Suppressor macrophage treated with lipopolysaccharide for 1 hour (primary cell): Measurements from ENCODE around the gene MEF2C.
"Not testable (repeated sequence)": the region's sequence is repeated elsewhere in the genome, so short reads cannot be mapped to it uniquely, and the experiment has no call there.

Experiments used
- DNase-seq, 3 donors: peaks; one replicate each; pipeline ENCODE4 v3.0.0-alpha.2; 2020 to 2022

The MEF2C gene

DNA sequence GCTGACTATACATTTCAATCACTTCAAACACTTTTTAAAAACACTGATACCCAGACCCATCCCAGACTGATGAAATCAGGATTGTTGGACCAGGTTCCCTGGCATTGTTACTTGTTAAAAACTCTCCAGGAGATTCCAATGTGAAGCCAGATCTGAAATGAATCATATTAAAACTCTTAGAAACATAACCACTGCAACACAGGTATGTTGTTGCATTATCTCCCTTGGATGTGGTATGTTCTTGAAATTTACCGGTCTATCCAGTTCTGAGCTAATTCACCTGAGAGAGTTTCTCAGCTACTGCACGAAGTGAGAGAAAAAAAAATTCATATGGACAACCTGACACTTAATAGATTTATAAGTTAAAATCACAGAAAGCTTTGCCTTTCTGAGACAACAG, 21.8 kb downstream of the MEF2C start:
- no peak for DNase-seq

DNA sequence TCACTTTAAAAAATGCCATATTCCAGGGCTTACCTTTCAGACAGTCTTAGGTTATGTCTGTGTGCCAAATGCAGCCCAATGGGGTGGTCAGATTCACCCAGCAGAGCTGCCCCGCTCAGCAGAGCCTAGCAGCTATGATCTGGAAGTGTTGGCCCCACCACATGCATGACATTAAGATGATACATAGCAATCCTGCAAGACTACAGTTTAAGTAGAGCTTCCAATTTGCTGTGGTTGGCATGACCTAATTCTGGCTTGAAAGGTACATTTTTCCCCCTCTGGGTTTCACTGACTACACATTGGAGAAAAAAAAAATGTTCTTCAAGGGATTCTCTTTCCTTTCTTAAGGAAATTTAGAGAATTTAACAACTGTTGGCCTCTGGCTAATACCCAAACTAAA, 22.5 kb downstream of the MEF2C start:
- no peak for DNase-seq

- DNase-seq = no peak
These were observed 24.6 kb downstream of the MEF2C start for GRCh38 chr5:88858392-88858791.

DNA sequence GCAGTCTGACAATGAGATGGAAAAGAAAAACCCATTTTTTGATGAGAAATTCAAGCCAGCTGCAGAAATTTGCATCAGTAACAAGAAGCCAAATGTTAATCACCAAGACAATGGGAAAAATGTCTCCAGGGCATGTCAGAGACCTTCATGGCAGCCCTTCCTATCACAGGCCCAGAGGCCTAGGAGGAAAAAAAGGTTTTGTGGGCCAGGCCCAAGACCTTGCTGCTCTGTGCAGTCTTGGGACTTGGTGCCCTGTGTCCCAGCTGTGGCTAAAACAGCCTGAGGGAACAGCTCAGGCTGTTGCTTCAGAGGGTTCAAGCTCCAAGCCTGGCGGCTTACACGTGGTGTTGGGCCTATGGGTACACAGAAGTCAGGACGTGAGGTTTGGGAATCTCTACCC, 26.6 kb downstream of the MEF2C start:
- DNase-seq = not testable (repeated sequence)

DNA sequence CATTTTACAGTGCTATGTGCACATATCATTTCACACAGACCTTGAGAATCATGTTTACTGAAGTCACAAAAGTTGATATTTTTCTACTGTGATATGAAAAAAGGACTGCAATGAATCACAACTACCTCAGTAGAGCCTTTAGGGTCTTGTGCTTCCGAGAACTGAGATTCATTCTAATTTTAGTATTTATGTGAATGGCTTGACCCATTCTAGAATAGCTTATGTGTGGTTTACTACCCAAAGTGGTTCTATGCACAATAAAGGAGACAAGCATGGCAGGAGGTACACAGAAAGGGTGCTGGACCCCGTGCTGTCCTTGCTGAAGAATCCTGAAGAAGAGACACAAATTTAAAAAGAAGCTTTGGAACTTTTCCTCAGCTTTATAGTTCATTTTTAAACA, 28.2 kb downstream of the MEF2C start:
- DNase-seq = no peak

DNA sequence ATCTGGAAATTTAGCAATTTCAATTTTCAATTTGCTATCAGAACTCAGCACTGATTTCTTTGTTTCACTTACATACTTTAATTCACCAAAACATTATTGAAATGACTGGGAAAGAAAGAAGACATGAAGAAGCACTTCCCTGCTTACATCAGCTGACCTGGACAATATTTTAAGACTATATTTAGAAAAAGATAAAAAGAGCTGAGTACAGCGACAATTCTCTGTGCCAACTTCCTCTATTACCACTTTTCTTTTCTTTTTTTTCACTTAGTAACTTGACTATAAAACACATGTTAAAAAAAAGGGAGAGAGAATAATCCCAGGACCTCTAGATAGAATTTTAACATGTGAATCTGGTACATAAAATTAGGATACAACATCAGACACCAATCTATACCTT, 35.6 kb downstream of the MEF2C start:
- peak in 2 of 3 donors; percentile 38 to 55 for DNase-seq

GRCh38 chr5:88846434-88846833, 36.5 kb downstream of the MEF2C start:
- no peak for DNase-seq

DNA sequence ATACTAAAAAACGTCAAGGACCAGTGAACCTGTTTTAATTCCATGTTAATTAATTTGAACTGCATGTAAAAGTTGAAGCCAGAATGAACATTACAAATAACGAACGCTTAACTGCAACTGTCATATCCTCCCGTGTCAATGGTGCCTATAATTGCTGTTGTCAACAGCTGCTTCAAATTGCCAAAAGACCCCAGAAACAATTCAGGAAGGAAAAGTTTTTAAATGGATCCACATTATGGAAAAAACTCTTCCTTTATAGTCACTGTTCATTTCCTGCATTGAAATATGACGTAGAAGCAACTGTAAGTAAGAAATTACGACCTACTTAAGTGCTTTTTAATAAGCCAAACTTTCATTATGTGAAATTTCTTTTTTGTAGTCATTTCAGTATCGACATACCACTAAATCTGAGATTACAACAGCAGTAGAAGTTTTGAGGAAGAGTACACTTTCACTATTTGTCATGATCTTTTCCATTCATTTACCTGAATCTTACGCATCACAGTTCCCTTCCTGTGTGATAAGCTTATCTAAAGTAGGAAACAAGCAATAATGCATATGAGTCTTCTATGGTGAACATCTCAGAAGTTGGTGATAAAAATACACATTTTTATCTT, 37.8 kb downstream of the MEF2C start:
- DNase-seq = peak in 2 of 3 donors; percentile 31 to 56

GRCh38 chr5:88842784-88843183, 40.2 kb downstream of the MEF2C start:
- no peak for DNase-seq

- no peak for DNase-seq
These were observed 41.8 kb downstream of the MEF2C start for GRCh38 chr5:88841212-88841611.

DNA sequence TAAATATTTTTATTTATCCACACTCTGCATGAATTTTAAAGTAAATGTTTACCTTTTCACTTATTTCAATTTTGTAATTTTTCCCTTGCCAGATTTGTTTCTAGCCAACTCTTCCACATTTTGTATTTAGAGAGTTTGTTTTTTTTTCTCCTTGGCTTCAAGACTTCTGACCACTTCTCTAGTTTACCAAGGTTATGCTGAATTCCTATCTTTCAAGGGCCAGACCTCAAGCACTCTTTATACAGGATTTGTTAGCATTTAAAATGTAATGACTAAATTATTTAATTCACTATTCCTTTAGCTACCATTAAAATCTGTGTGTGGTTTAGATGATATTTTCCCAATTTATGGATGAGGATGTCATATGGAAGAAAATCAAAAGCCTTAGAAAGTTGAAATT, 42.5 kb downstream of the MEF2C start:
- no peak for DNase-seq

DNA sequence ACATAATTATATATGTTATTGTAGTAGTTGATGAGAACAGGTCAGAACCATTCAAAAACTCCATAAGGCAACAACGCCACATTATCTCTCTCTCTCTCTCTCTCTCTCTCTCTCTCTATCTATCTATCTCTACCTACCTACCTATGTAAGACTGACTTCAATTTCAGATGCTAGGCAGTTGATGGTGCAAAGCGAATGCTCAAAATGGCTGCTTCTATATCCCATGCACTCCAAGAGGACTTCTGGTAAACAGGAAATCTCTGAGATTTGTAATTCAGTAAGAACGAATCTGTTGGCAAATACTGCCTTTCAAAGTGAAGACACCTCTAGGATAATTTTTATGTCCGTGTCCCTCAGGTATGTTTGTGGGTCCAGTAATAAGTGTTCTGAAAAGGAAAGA, 43.7 kb downstream of the MEF2C start:
- DNase-seq = no peak

DNA sequence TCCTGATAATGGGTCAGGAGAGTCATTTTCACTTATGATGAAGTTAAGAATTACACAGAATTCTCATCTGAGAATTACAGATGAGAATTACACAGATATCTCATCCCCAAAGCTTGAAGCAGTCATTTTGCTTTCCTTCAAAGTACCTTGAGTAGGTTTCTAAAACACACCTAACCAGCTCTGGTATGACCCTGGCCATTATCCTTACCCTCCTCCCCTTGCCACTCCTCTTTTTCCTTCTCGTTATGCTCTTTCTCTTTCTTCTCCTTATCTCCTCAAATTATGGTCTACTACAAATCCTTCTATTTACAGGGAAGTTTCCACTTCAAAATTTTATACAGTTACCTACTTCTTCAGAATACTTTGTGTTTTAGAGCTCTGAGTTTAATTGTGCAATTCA, 44.5 kb downstream of the MEF2C start:
- DNase-seq = no peak

DNA sequence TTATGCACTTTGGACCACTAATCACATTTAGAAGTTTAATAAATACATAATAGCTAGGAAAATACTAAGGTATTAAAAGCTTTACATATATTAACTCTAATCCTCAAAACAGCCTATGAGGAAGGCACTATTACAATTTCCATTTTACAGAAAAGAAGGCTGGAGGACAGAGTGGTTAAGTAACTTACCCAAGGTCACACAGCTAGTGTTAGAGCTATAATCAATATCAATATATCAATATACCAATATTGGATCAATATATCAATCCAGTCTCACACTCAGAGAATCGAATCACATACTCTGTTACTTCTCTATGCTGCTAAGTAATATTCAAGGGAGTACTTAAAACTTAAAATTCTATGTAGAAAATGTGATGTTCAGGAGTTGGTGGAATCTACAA, 45.2 kb downstream of the MEF2C start:
- no peak for DNase-seq

GRCh38 chr5:88837222-88837621, 45.8 kb downstream of the MEF2C start:
- DNase-seq = no peak

GRCh38 chr5:88836195-88836838, 46.7 kb downstream of the MEF2C start:
- DNase-seq = no peak

GRCh38 chr5:88834499-88834898, 48.5 kb downstream of the MEF2C start:
- no peak for DNase-seq

DNA sequence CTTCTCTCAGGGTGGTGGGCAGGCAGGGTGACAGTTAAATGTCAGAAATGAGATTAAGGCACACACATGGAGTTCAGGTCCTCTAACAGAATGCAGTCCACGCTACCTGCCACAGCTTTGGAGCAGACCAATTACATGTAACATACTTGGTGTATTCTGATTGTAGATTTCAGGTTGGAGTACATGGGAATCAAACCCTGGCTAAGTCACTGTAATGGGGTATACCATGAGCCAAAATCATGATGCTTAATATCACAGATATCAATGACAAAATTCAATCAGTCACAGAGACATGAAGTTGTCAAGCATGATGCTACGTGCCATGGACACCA, 48.9 kb downstream of the MEF2C start:
- no peak for DNase-seq

DNA sequence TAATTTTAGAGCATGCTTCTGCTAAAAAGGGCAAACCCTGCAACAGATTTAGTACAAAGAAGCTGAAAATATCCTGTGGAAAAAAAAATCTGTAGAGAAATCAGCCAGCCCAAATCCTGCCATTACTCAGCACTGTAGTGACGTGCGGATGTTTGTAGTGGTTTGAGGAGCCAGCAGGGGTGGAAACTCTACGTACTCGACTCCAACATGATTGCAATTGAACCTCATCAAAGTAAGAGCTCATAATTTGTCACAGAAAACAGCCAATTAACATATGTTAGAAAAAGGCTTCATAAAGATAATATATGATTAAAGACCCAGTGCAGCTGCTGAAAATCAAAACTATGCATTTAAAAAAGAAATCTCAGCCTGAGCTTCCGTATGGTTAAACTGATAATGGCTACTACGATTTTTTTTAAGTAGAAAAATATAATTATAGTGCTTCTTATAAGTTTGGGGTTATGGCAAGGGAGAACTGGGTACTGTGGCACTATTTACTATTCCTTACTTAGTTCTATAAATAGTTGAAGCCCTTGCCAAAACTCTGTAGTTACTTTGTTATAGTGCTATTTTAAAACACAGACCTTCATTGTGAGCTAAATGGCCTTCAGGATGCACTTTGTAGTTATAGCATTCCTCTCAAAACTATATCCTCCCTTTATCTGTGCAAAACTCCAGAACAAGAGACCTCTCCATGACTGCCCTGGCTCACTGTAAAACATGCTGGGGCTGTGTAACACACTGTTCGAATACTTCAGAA, 49.4 kb downstream of the MEF2C start:
- DNase-seq = peak; percentile 55 to 66 (median 59)

GRCh38 chr5:88831816-88832215, 51.2 kb downstream of the MEF2C start:
- no peak for DNase-seq

GRCh38 chr5:88830567-88830966, 52.4 kb downstream of the MEF2C start:
- DNase-seq = no peak

DNA sequence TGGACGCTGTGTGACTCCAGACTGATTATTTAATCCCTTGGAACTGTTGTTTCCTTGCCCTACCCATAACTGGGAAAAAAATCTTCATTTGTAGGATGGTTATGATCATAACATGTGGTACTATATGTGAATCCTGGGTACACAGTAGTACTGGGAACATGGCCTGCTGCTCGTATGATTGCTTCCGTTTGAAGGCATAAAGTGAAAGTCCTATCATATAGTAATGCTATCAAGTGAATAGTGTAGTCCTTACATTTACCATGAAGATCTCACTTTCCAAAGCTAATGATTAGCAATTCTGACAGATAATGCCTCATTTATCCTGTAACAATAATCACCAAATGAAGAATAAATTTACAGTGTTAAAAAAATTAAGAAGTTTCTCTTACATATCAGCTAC, 53.2 kb downstream of the MEF2C start:
- peak in 1 of 3 donors; percentile 20 for DNase-seq

DNA sequence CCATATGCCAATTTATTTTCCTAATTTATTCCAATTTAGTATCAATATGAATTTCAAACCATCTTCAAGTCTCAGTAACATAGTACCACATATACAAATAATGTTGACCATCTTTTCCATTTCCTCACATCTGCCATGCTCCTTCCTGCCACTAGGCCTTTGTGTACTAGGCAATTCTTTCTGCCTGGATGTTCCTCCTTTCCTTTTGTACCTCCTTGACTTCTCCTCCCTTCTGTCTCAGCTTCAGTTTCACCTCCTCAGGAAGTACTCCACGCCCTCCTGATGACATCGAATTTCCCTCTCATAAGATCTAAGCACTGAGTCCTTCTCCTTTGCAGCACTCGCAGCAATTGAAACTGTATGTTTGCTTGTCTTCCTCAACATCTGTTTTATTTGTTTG, 53.9 kb downstream of the MEF2C start:
- peak; percentile 76 to 88 (median 79) for DNase-seq

GRCh38 chr5:88827997-88828396, 55.0 kb downstream of the MEF2C start:
- peak in 2 of 3 donors; percentile 54 to 72 for DNase-seq
